ENCODE data around the gene LMBR1L.
A peak's percentile ranks its signal among the peaks of the same experiment; 100 is the strongest.

Gene LMBR1L

DNA sequence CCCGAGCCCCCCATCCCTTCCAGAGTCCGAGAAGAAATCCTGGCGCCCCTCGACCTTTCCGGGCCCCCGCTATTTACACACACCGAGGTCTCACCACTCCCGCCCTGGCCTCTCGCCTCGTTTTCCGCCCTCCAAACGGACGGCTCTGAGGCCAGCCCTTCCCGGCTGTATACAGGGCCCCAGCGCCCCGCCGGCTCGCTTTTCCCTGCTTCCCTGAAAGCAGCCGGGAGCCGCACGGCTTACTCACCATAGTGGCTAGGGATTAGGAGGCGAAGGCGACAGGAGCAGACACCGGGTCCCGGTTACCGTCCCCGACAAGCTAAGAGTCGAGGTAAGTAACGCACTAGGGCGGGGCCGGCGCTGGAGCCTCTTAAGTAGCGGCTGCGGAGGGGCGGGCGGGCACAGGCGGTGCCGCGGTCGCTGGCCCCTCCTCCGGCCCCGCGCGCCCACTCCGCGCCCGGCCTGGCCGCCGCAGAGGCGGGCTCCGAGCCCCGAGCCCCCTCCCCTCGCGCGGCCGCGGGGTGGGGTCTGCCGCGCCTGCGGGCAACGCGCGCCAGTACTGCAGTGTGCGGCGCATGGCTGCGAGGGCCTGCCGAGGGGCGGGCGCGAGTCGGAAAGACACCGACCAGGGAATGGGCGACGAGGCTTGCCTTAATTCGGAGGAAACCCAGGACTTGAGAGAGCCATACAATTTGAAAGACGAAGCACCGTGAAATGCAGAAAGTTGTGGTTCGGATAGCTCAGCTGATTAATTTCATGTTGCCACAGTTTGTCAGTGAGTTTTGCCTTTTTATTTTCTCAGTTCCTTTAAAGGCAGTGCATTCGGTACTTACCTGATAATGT lies 20.6 kb upstream of the LMBR1L start, which contains the start of gene TUBA1B (continued):
- TF ChIP-seq, protein P1, sequence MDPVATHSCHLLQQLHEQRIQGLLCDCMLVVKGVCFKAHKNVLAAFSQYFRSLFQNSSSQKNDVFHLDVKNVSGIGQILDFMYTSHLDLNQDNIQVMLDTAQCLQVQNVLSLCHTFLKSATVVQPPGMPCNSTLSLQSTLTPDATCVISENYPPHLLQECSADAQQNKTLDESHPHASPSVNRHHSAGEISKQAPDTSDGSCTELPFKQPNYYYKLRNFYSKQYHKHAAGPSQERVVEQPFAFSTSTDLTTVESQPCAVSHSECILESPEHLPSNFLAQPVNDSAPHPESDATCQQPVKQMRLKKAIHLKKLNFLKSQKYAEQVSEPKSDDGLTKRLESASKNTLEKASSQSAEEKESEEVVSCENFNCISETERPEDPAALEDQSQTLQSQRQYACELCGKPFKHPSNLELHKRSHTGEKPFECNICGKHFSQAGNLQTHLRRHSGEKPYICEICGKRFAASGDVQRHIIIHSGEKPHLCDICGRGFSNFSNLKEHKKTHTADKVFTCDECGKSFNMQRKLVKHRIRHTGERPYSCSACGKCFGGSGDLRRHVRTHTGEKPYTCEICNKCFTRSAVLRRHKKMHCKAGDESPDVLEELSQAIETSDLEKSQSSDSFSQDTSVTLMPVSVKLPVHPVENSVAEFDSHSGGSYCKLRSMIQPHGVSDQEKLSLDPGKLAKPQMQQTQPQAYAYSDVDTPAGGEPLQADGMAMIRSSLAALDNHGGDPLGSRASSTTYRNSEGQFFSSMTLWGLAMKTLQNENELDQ (tag by site-specific recombination; IDR thresholded peaks at IDR 0.05; ENCODE audit: low read depth), result no peak
- TF ChIP-seq ZNF624 (tag by site-specific recombination; IDR thresholded peaks at IDR 0.05) (peak; percentile 76; the same call in 1 of the 2 replicates), ZNF530 (tag by site-specific recombination; IDR thresholded peaks at IDR 0.05; ENCODE audit: low read depth) (no peak), YY1 (tag by site-specific recombination; IDR thresholded peaks at IDR 0.05) (peak; percentile 63), ZNF391 (tag by site-specific recombination; IDR thresholded peaks at IDR 0.05; ENCODE audit: borderline replicate concordance, low read depth) (peak; percentile 96), ZNF777 (tag by site-specific recombination; IDR thresholded peaks at IDR 0.05; ENCODE audit: borderline replicate concordance) (0 out of 2 replicates have a peak, but pooled peaks have one; percentile 80), ZFHX2 (tag by site-specific recombination; conservative IDR thresholded peaks at IDR 0.05) (no peak), ZNF169 (tag by site-specific recombination; IDR thresholded peaks at IDR 0.05) (0 out of 2 replicates have a peak, but pooled peaks have one; percentile 38), ZNF157 (tag by site-specific recombination; IDR thresholded peaks at IDR 0.05) (no peak), ZNF24 (tag by site-specific recombination; IDR thresholded peaks at IDR 0.05) (peak; percentile 75), ZNF433 (tag by site-specific recombination; IDR thresholded peaks at IDR 0.05; ENCODE audit: low read depth) (peak; percentile 46; the same call in 1 of the 2 replicates), ZNF416 (tag by site-specific recombination; IDR thresholded peaks at IDR 0.05) (no peak), ZNF138 (tag by site-specific recombination; IDR thresholded peaks at IDR 0.05; ENCODE audit: borderline replicate concordance) (no peak), ZNF23 (tag by site-specific recombination; IDR thresholded peaks at IDR 0.05; ENCODE audit: borderline replicate concordance) (0 out of 2 replicates have a peak, but pooled peaks have one; percentile 35), ZNF677 (tag by site-specific recombination; IDR thresholded peaks at IDR 0.05) (no peak), ZBTB17 (tag by site-specific recombination; IDR thresholded peaks at IDR 0.05) (no peak), ZNF768 (tag by site-specific recombination; IDR thresholded peaks at IDR 0.05) (peak; percentile 74; the same call in 1 of the 2 replicates), ZNF239 (tag by site-specific recombination; IDR thresholded peaks at IDR 0.05) (peak; percentile 80; the same call in 1 of the 2 replicates), ZNF223 (tag by site-specific recombination; IDR thresholded peaks at IDR 0.05) (no peak), GLI4 (tag by site-specific recombination; IDR thresholded peaks at IDR 0.05) (peak; percentile 91; the same call in 1 of the 2 replicates), ZBTB48 (tag by site-specific recombination; IDR thresholded peaks at IDR 0.05) (peak; percentile 50), GFI1B (tag by site-specific recombination; IDR thresholded peaks at IDR 0.05) (no peak; the same call in 1 of the 2 replicates), ZNF248 (tag by site-specific recombination; IDR thresholded peaks at IDR 0.05) (no peak)
- TF ChIP-seq, protein P2, sequence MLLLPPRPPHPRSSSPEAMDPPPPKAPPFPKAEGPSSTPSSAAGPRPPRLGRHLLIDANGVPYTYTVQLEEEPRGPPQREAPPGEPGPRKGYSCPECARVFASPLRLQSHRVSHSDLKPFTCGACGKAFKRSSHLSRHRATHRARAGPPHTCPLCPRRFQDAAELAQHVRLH (tag by site-specific recombination; IDR thresholded peaks at IDR 0.05), result peak; percentile 66; the same call in 1 of the 2 replicates
- TF ChIP-seq, protein P3, sequence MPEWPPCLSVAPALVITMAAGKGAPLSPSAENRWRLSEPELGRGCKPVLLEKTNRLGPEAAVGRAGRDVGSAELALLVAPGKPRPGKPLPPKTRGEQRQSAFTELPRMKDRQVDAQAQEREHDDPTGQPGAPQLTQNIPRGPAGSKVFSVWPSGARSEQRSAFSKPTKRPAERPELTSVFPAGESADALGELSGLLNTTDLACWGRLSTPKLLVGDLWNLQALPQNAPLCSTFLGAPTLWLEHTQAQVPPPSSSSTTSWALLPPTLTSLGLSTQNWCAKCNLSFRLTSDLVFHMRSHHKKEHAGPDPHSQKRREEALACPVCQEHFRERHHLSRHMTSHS (tag by site-specific recombination; IDR thresholded peaks at IDR 0.05), result no peak
- TF ChIP-seq, protein P4, sequence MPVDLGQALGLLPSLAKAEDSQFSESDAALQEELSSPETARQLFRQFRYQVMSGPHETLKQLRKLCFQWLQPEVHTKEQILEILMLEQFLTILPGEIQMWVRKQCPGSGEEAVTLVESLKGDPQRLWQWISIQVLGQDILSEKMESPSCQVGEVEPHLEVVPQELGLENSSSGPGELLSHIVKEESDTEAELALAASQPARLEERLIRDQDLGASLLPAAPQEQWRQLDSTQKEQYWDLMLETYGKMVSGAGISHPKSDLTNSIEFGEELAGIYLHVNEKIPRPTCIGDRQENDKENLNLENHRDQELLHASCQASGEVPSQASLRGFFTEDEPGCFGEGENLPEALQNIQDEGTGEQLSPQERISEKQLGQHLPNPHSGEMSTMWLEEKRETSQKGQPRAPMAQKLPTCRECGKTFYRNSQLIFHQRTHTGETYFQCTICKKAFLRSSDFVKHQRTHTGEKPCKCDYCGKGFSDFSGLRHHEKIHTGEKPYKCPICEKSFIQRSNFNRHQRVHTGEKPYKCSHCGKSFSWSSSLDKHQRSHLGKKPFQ (tag by site-specific recombination; IDR thresholded peaks at IDR 0.05), result 0 out of 2 replicates have a peak, but pooled peaks have one; percentile 48
- TF ChIP-seq, protein P5, sequence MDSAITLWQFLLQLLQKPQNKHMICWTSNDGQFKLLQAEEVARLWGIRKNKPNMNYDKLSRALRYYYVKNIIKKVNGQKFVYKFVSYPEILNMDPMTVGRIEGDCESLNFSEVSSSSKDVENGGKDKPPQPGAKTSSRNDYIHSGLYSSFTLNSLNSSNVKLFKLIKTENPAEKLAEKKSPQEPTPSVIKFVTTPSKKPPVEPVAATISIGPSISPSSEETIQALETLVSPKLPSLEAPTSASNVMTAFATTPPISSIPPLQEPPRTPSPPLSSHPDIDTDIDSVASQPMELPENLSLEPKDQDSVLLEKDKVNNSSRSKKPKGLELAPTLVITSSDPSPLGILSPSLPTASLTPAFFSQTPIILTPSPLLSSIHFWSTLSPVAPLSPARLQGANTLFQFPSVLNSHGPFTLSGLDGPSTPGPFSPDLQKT (IDR thresholded peaks at IDR 0.05; ENCODE audit: borderline replicate concordance, low read depth, low read length), result no peak
- TF ChIP-seq, protein P6, sequence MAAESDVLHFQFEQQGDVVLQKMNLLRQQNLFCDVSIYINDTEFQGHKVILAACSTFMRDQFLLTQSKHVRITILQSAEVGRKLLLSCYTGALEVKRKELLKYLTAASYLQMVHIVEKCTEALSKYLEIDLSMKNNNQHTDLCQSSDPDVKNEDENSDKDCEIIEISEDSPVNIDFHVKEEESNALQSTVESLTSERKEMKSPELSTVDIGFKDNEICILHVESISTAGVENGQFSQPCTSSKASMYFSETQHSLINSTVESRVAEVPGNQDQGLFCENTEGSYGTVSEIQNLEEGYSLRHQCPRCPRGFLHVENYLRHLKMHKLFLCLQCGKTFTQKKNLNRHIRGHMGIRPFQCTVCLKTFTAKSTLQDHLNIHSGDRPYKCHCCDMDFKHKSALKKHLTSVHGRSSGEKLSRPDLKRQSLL (tag by site-specific recombination; IDR thresholded peaks at IDR 0.05), result peak; percentile 84
- TF ChIP-seq, protein P7, sequence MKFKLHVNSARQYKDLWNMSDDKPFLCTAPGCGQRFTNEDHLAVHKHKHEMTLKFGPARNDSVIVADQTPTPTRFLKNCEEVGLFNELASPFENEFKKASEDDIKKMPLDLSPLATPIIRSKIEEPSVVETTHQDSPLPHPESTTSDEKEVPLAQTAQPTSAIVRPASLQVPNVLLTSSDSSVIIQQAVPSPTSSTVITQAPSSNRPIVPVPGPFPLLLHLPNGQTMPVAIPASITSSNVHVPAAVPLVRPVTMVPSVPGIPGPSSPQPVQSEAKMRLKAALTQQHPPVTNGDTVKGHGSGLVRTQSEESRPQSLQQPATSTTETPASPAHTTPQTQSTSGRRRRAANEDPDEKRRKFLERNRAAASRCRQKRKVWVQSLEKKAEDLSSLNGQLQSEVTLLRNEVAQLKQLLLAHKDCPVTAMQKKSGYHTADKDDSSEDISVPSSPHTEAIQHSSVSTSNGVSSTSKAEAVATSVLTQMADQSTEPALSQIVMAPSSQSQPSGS (tag by site-specific recombination; IDR thresholded peaks at IDR 0.05; ENCODE audit: low read depth), result no peak
